CD4-positive, alpha-beta T cell (primary cell): ENCODE data around the gene FSTL3. TPM values are rescaled to one million over a fixed set of nuclear protein-coding genes. Genes with fewer than 3 reads are reported as not detected.

Experiments
- ATAC-seq: fragments of 200-7000 bp; cut with Tn5 transposase; one replicate; pipeline ENCODE4 v1.10.0; 2022; ENCODE audit warnings: mild to moderate bottlenecking; ENCODE audit not compliant: poor library complexity
- CTCF ChIA-PET: fragments of 350-600 bp; sonication (Branson Sonifier 250); formaldehyde crosslinking; loops from one replicate; lab custom pipeline; 2021; ENCODE audit warnings: antibody characterized with exemption, inconsistent platforms; lab: Charles Lee
- POLR2A ChIA-PET: fragments of 350-600 bp; sonication (Branson Sonifier 250); formaldehyde crosslinking; loops from one replicate; lab custom pipeline; 2021; ENCODE audit warnings: antibody characterized with exemption, inconsistent platforms; lab: Charles Lee
- DNase-seq, 14 experiments: peaks; one replicate each; pipeline ENCODE4 v3.0.0-alpha.2; 2013 to 2020; ENCODE audit warnings: mixed read lengths in 2 of 14
- H3K27ac ChIP-seq, 2 donors: one replicate each; pipeline versions ENCODE4 v1.5.1 to v1.7.0; 2013; ENCODE audit warnings: low read length in 2 of 2, low read depth in 1 of 2, mild to moderate bottlenecking in 1 of 2
- H3K27me3 ChIP-seq, 2 experiments: 1 replicate in 1 of 2; 2 replicates in 1 of 2; pipeline versions ENCODE4 v1.6.1 to v1.7.0; 2013; ENCODE audit warnings: low read length in 2 of 2, control low read depth in 1 of 2, mild to moderate bottlenecking in 1 of 2, moderate library complexity in 1 of 2; ENCODE audit not compliant: insufficient read depth in 2 of 2, control insufficient read depth in 1 of 2
- H3K36me3 ChIP-seq: one replicate; pipeline ENCODE4 v1.6.1; 2013; ENCODE audit warnings: low read length, control low read depth; ENCODE audit not compliant: insufficient read depth
- H3K4me1 ChIP-seq: one replicate; pipeline ENCODE4 v1.6.1; 2013; ENCODE audit warnings: low read length, control low read depth; ENCODE audit not compliant: insufficient read depth
- H3K4me3 ChIP-seq: one replicate; pipeline ENCODE4 v1.5.1; 2013; ENCODE audit warnings: mild to moderate bottlenecking, low read length, moderate library complexity
- H3K9me3 ChIP-seq, 2 experiments: 1 replicate in 1 of 2; 2 replicates in 1 of 2; pipeline versions ENCODE4 v1.6.1 to v1.7.0; 2013; ENCODE audit warnings: low read length in 2 of 2, mild to moderate bottlenecking in 2 of 2, control low read depth in 1 of 2, moderate library complexity in 1 of 2; ENCODE audit not compliant: control insufficient read depth in 1 of 2, insufficient read depth in 1 of 2
- H3K27ac Mint-ChIP-seq: one replicate; pipeline ENCODE4 v1.8.0; 2020; ENCODE audit warnings: mixed read lengths
- H3K27me3 Mint-ChIP-seq: one replicate; pipeline ENCODE4 v1.8.0; 2021; ENCODE audit warnings: mixed read lengths
- H3K36me3 Mint-ChIP-seq: one replicate; pipeline ENCODE4 v1.8.0; 2021; ENCODE audit warnings: low read depth, mixed read lengths
- H3K4me1 Mint-ChIP-seq: one replicate; pipeline ENCODE4 v1.8.0; 2021; ENCODE audit warnings: low read depth, mixed read lengths
- H3K4me3 Mint-ChIP-seq: one replicate; pipeline ENCODE4 v1.8.0; 2020; ENCODE audit warnings: mild to moderate bottlenecking, mixed read lengths
- H3K9me3 Mint-ChIP-seq: one replicate; pipeline ENCODE4 v1.8.0; 2020; ENCODE audit warnings: mixed read lengths
- intact Hi-C, 2 experiments: fragments of 100-400 bp; cut with DNase I in 1 of 2; cut with micrococcal nuclease in 1 of 2; formaldehyde crosslinking; loops; one replicate each; pipeline versions ENCODE4 v1.15.1 to v1.9.0; 2023 to 2025; cut with DNase I, micrococcal nuclease
- total RNA-seq, 174 experiments: library from RNA in 2 of 174; stranded (reverse) in 2 of 174; gene quantifications; one replicate each; pipeline ENCODE4 v1.2.3 and lab custom pipeline; 2021 to 2026
- TF ChIP-seq, protein P1 (sequence below): fragments of 200-600 bp; IDR thresholded peaks from one replicate; pipeline ENCODE4 v1.8.0; 2022; ENCODE audit warnings: antibody characterized with exemption, mild to moderate bottlenecking

FSTL3 gene
- total RNA-seq, 2 experiments from 2014 or later: 2.2 to 3.4 TPM

DNA sequence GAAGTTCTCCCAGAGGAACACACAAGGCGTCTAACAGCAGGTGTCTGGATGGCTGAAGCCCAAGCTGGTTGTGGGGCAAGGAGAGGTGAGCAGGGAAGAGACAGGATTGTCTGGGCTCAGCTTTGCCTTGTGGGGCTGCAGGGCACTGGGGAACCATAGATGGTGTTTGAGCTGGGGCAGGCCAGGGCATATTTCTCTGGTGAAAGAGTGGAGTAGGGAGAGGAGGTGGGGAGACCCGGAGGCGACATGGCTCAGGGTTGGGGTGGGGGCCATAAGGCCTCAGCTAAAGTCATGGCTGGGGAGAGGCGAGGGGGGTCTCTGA lies 27.1 kb downstream of the FSTL3 start:
- ATAC-seq (peak; percentile 8), DNase-seq (no peak)
- H3K4me3 ChIP-seq: peak overlapping the region; percentile 22
- no peaks in the 10 kb centered on the region for H3K36me3 ChIP-seq
- POLR2A ChIA-PET: interaction anchor here (0.8 to 2.0 kb wide), 3 partner anchors 40 to 364 kb away, joined by 3 to 5 read pairs (median 5); partner anchors contain the start of genes ARHGAP45, PTBP1 and RNF126
- no peak overlapping the region for H3K27ac Mint-ChIP-seq
- H3K36me3 Mint-ChIP-seq: no peaks in the 10 kb centered on the region
- peaks cover 16% of the 10 kb centered on the region for H3K4me1 ChIP-seq
- H3K4me3 Mint-ChIP-seq: peak overlapping the region; percentile 42
- H3K9me3 Mint-ChIP-seq: no peaks in the 10 kb centered on the region
- TF ChIP-seq, protein P1, sequence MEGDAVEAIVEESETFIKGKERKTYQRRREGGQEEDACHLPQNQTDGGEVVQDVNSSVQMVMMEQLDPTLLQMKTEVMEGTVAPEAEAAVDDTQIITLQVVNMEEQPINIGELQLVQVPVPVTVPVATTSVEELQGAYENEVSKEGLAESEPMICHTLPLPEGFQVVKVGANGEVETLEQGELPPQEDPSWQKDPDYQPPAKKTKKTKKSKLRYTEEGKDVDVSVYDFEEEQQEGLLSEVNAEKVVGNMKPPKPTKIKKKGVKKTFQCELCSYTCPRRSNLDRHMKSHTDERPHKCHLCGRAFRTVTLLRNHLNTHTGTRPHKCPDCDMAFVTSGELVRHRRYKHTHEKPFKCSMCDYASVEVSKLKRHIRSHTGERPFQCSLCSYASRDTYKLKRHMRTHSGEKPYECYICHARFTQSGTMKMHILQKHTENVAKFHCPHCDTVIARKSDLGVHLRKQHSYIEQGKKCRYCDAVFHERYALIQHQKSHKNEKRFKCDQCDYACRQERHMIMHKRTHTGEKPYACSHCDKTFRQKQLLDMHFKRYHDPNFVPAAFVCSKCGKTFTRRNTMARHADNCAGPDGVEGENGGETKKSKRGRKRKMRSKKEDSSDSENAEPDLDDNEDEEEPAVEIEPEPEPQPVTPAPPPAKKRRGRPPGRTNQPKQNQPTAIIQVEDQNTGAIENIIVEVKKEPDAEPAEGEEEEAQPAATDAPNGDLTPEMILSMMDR: no peak
- no peak overlapping the region for H3K27ac ChIP-seq
- peaks cover 36% of the 10 kb centered on the region for H3K27me3 Mint-ChIP-seq
- peaks cover 8% of the 10 kb centered on the region for H3K4me1 Mint-ChIP-seq
- intact Hi-C loops: no loop called here
- H3K9me3 ChIP-seq: peaks cover 0 to 12% of the 10 kb centered on the region in 2 experiments
- peaks cover 12 to 30% of the 10 kb centered on the region in 2 experiments for H3K27me3 ChIP-seq
- CTCF ChIA-PET: interaction anchor here (0.9 kb wide), 1 partner anchor 31 kb away, joined by 3 read pairs; no protein-coding TSS in a partner anchor

DNA sequence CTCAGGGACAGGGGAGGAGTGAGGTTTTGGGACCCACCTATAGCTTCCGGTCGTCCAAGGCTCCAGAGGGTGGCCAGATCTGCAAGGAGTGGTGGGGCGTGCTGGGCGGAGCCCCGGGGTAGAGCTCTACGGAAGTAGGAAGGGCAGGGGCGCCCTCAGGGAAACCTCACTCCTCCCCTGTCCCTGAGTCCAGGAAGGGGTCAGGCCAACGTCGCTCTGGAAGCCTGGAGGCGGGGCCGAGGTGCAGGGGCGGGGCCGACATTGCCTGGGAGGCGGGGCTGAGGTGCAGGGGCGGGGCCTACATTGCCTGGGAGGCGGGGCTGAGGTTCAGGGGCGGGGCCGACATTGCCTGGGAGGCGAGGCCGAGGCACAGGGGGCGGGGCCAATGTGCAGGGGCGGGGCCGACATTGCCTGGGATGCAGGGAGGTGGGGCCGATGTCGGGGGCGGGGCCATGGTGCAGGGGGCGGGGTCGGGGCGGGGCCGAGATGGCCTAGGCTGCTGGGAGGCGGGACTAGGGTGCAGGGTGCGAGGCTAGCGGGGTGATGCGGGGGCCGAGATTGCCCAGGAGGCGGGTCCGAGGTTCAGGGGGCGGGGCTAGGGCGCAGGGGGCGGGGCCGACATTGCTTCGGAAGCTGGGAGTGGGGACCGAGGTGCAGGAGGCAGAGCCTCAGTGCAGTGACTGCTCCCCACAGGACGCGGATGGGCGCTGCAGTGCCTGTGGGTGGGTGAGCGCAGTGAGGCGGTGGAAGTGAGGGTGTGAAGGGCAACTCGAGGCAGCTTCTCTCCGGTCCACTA lies 27.7 kb downstream of the FSTL3 start:
- no peaks in the 10 kb centered on the region for H3K9me3 Mint-ChIP-seq
- ATAC-seq (peak; percentile 73), DNase-seq (peak; percentile 16 to 86 (median 59))
- no peak overlapping the region for H3K27ac ChIP-seq
- TF ChIP-seq, protein P1: no peak
- H3K27me3 Mint-ChIP-seq: peaks cover 32% of the 10 kb centered on the region
- H3K4me3 Mint-ChIP-seq: no peak overlapping the region
- ChIA-PET CTCF (interaction anchor here (0.9 kb wide), 1 partner anchor 30 kb away, joined by 3 read pairs; no protein-coding TSS in a partner anchor), POLR2A (interaction anchor here (0.8 to 2.0 kb wide), 4 partner anchors 24 to 364 kb away, joined by 3 to 5 read pairs (median 5); partner anchors contain the start of genes ARHGAP45, PTBP1 and RNF126)
- intact Hi-C loops: no loop called here
- peaks cover 0 to 15% of the 10 kb centered on the region in 2 experiments for H3K9me3 ChIP-seq
- peaks cover 16% of the 10 kb centered on the region for H3K4me1 ChIP-seq
- H3K4me3 ChIP-seq: peak overlapping the region; percentile 22
- no peak overlapping the region for H3K27ac Mint-ChIP-seq
- peaks cover 8% of the 10 kb centered on the region for H3K4me1 Mint-ChIP-seq
- no peaks in the 10 kb centered on the region for H3K36me3 Mint-ChIP-seq
- peaks cover 14 to 33% of the 10 kb centered on the region in 2 experiments for H3K27me3 ChIP-seq
- no peaks in the 10 kb centered on the region for H3K36me3 ChIP-seq

DNA sequence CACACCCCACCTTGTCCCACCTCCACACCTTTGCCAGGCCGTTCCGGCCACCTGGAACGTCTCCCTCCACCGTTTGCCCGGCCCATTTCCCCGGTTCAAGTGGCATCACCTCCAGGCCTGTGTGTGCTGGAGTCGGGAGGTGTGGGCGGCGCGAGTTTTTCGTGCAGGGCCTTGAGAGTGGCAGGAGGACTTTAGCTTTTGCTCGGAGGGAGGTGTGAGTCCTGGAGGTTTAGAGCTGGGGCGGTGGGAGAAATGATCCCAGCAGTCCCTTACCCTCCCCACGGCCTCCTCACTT lies 28.2 kb downstream of the FSTL3 start:
- Mint-ChIP-seq H3K27me3 (peaks cover 32% of the 10 kb centered on the region), H3K27ac (no peak overlapping the region), H3K9me3 (no peaks in the 10 kb centered on the region), H3K36me3 (no peaks in the 10 kb centered on the region), H3K4me1 (peaks cover 8% of the 10 kb centered on the region), H3K4me3 (no peak overlapping the region)
- ChIA-PET POLR2A (interaction anchor here (1.5 to 2.0 kb wide), 3 partner anchors 24 to 93 kb away, joined by 5 read pairs; partner anchors contain the start of genes PTBP1 and RNF126), CTCF (no interaction called here)
- DNase-seq (no peak), ATAC-seq (no peak)
- no peaks in the 10 kb centered on the region for H3K36me3 ChIP-seq
- peaks cover 0 to 15% of the 10 kb centered on the region in 2 experiments for H3K9me3 ChIP-seq
- peaks cover 15 to 28% of the 10 kb centered on the region in 2 experiments for H3K27me3 ChIP-seq
- H3K4me3 ChIP-seq: no peak overlapping the region
- intact Hi-C loops: no loop called here
- TF ChIP-seq, protein P1: no peak
- no peak overlapping the region for H3K27ac ChIP-seq
- H3K4me1 ChIP-seq: peaks cover 16% of the 10 kb centered on the region
